Stimulated activated CD4-positive, alpha-beta T cell treated with anti-CD3 and anti-CD28 coated beads, Interleukin-2, amount 100 ng/mL, for 48 hours (primary cell): ENCODE data around the gene STX4.

Experiments
- DNase-seq, 2 donors: peaks; one replicate each; pipeline ENCODE4 v3.0.0-alpha.2; 2020

STX4 gene

GRCh38 chr16:31032736-31033708 lies at the start of gene STX4:
Gene STX4 (plus strand): TSS chr16:31033558. CDS start chr16:31033806, 248 bp downstream.
- DNase-seq: peak; percentile 94 to 98

GRCh38 chr16:30983898-30984610 lies 49.3 kb upstream of the STX4 start:
- no peak for DNase-seq

- peak; percentile 88 to 92 for DNase-seq
Measured at GRCh38 chr16:30984669-30985400, 48.5 kb upstream of the STX4 start, which contains the start of gene HSD3B7. Gene HSD3B7 (plus strand): TSS chr16:30985207. CDS start chr16:30985659, 452 bp downstream.

- DNase-seq: no peak
Measured at GRCh38 chr16:30985401-30986128, 47.8 kb upstream of the STX4 start.

- no peak for DNase-seq
Measured at GRCh38 chr16:30986129-30986991, 47.0 kb upstream of the STX4 start.

GRCh38 chr16:30987581-30988190 lies 45.7 kb upstream of the STX4 start:
- no peak for DNase-seq

- DNase-seq: no peak
Measured at GRCh38 chr16:30989469-30990047, 43.8 kb upstream of the STX4 start.

GRCh38 chr16:30990105-30990504 lies 43.3 kb upstream of the STX4 start:
- DNase-seq: no peak

GRCh38 chr16:30991052-30991451 lies 42.3 kb upstream of the STX4 start:
- no peak for DNase-seq

- no peak for DNase-seq
Measured at GRCh38 chr16:30992276-30992780, 41.0 kb upstream of the STX4 start.

- DNase-seq: no peak
Measured at GRCh38 chr16:30992931-30993816, 40.2 kb upstream of the STX4 start.

- no peak for DNase-seq
Measured at GRCh38 chr16:30995927-30996323, 37.4 kb upstream of the STX4 start.

- DNase-seq: no peak
Measured at GRCh38 chr16:30996324-30996984, 36.9 kb upstream of the STX4 start.

GRCh38 chr16:30996985-30997724 lies 36.2 kb upstream of the STX4 start:
- peak; percentile 76 to 86 for DNase-seq

GRCh38 chr16:30997725-30998711 lies 35.3 kb upstream of the STX4 start:
- no peak for DNase-seq
